Measurements from ENCODE around the gene STARD10.

DNA sequence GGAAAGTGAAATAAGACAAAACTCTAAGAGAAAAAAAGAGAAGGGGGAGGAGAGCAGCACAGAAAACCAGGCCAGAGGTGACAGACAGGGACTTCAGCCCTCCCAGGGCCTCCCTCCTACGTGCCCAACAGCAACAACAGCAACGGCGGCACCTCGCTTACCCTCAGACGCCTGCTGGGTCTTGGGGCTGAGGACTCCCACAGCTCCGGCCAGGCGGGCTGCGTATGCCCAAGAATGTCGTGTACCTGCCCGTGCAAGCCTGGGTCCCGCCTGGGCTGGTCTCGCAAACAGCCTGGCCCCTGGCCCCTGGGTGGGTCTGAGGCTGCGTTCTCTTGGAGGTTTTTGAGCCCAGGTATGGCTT, 72.2 kb downstream of the STARD10 start:
- no peak for TF ChIP-seq CTCF (IDR thresholded peaks at IDR 0.05)
- TF ChIP-seq POLR2AphosphoS5 (IDR thresholded peaks at IDR 0.05), result no peak
- no peak for TF ChIP-seq POLR2A (IDR thresholded peaks at IDR 0.05; ENCODE audit: low read depth)
- TF ChIP-seq EP300 (IDR thresholded peaks at IDR 0.05), result no peak
